Skeletal muscle cell (primary cell): Measurements from ENCODE around the gene AKR1D1.
"Not testable (repeated sequence)": the region's sequence is repeated elsewhere in the genome, so short reads cannot be mapped to it uniquely, and the experiment has no call there.

Source experiments
- DNase-seq: peaks from one replicate; pipeline ENCODE4 v3.0.0-alpha.2; 2010; ENCODE audit warnings: low read depth
- H3K4me3 ChIP-seq: 2 replicates; pipeline ENCODE4 v1.5.1; 2011; ENCODE audit warnings: low read depth, mild to moderate bottlenecking, control low read depth, low read length, moderate library complexity

The AKR1D1 gene

GRCh38 chr7:138076196-138076595, at the start of gene AKR1D1:
TSS of gene AKR1D1 (plus strand) at chr7:138076459. CDS start at chr7:138076519, 60 bp downstream.
- DNase-seq = no peak
- H3K4me3 ChIP-seq = no peak within 1 kb of the TSS

- no peak overlapping the region for H3K4me3 ChIP-seq
Measured at GRCh38 chr7:138027100-138027499, 49.2 kb upstream of the AKR1D1 start.

GRCh38 chr7:138029126-138029525, 47.1 kb upstream of the AKR1D1 start:
- DNase-seq = no peak
- H3K4me3 ChIP-seq = no peak overlapping the region

More at GRCh38 chr7:138027100-138027499, 49.2 kb upstream of the AKR1D1 start:
- no peak for DNase-seq

GRCh38 chr7:138029941-138030340, 46.3 kb upstream of the AKR1D1 start:
- DNase-seq = no peak
- no peak overlapping the region for H3K4me3 ChIP-seq

GRCh38 chr7:138030679-138031351, 45.4 kb upstream of the AKR1D1 start:
- DNase-seq = no peak
- no peak overlapping the region for H3K4me3 ChIP-seq

GRCh38 chr7:138032186-138032585, 44.1 kb upstream of the AKR1D1 start:
- no peak for DNase-seq
- H3K4me3 ChIP-seq = no peak overlapping the region

- no peak for DNase-seq
- H3K4me3 ChIP-seq = no peak overlapping the region
Measured at GRCh38 chr7:138032770-138033169, 43.5 kb upstream of the AKR1D1 start.

GRCh38 chr7:138033241-138033640, 43.0 kb upstream of the AKR1D1 start:
- no peak for DNase-seq
- H3K4me3 ChIP-seq = no peak overlapping the region

- H3K4me3 ChIP-seq = no peak overlapping the region
- DNase-seq = no peak
Measured at GRCh38 chr7:138036135-138036534, 40.1 kb upstream of the AKR1D1 start.

- not testable (repeated sequence) for H3K4me3 ChIP-seq, DNase-seq
Measured at GRCh38 chr7:138040063-138040462, 36.2 kb upstream of the AKR1D1 start.

GRCh38 chr7:138044897-138045296, 31.4 kb upstream of the AKR1D1 start:
- DNase-seq = no peak
- H3K4me3 ChIP-seq = no peak overlapping the region

- DNase-seq = no peak
- H3K4me3 ChIP-seq = no peak overlapping the region
Measured at GRCh38 chr7:138047907-138048306, 28.4 kb upstream of the AKR1D1 start.

- no peak overlapping the region for H3K4me3 ChIP-seq
- DNase-seq = no peak
Measured at GRCh38 chr7:138049505-138050116, 26.6 kb upstream of the AKR1D1 start.

GRCh38 chr7:138051712-138052247, 24.5 kb upstream of the AKR1D1 start:
- not testable (repeated sequence) for DNase-seq

GRCh38 chr7:138052696-138053095, 23.6 kb upstream of the AKR1D1 start:
- DNase-seq = no peak
- no peak overlapping the region for H3K4me3 ChIP-seq

More at GRCh38 chr7:138051712-138052247, 24.5 kb upstream of the AKR1D1 start:
- not testable (repeated sequence) for H3K4me3 ChIP-seq

- DNase-seq = not testable (repeated sequence)
Measured at GRCh38 chr7:138055698-138056097, 20.6 kb upstream of the AKR1D1 start.

GRCh38 chr7:138063400-138063799, 12.9 kb upstream of the AKR1D1 start:
- no peak overlapping the region for H3K4me3 ChIP-seq
- DNase-seq = no peak

More at GRCh38 chr7:138055698-138056097, 20.6 kb upstream of the AKR1D1 start:
- H3K4me3 ChIP-seq = not testable (repeated sequence)

- no peak overlapping the region for H3K4me3 ChIP-seq
- peak; percentile 86 for DNase-seq
Measured at GRCh38 chr7:138064856-138065357, 11.4 kb upstream of the AKR1D1 start.

GRCh38 chr7:138065827-138066226, 10.4 kb upstream of the AKR1D1 start:
- no peak for DNase-seq

GRCh38 chr7:138066954-138067394, 9.3 kb upstream of the AKR1D1 start:
- H3K4me3 ChIP-seq = no peak overlapping the region
- DNase-seq = no peak

More at GRCh38 chr7:138065827-138066226, 10.4 kb upstream of the AKR1D1 start:
- no peak overlapping the region for H3K4me3 ChIP-seq
